Osteocyte (in vitro differentiated cells): ENCODE data around the gene OR52E4. TPM values are rescaled to one million over a fixed set of nuclear protein-coding genes. Genes with fewer than 3 reads are reported as not detected.

Experiments used
- DNase-seq: peaks from one replicate; pipeline ENCODE4 v3.0.0; 2021; ENCODE audit warnings: mixed read lengths; ENCODE audit not compliant: unreplicated experiment; ENCODE audit errors: extremely low spot score
- H3K27ac Mint-ChIP-seq: one replicate; pipeline ENCODE4 v1.8.0; 2021; ENCODE audit warnings: mild to moderate bottlenecking, mixed read lengths; ENCODE audit not compliant: unreplicated experiment
- H3K27me3 Mint-ChIP-seq: one replicate; pipeline ENCODE4 v1.8.0; 2021; ENCODE audit warnings: mixed read lengths; ENCODE audit not compliant: unreplicated experiment
- H3K36me3 Mint-ChIP-seq: one replicate; pipeline ENCODE4 v1.8.0; 2021; ENCODE audit warnings: mixed read lengths; ENCODE audit not compliant: unreplicated experiment
- H3K4me1 Mint-ChIP-seq: one replicate; pipeline ENCODE4 v1.8.0; 2021; ENCODE audit warnings: mixed read lengths; ENCODE audit not compliant: unreplicated experiment
- H3K4me3 Mint-ChIP-seq: one replicate; pipeline ENCODE4 v1.8.0; 2021; ENCODE audit warnings: mild to moderate bottlenecking, moderate library complexity, mixed read lengths; ENCODE audit not compliant: unreplicated experiment
- H3K9me3 Mint-ChIP-seq: one replicate; pipeline ENCODE4 v1.8.0; 2021; ENCODE audit warnings: mixed read lengths; ENCODE audit not compliant: unreplicated experiment
- total RNA-seq: library from RNA; stranded (reverse); gene quantifications from 2 replicates; pipeline ENCODE4 v1.2.1, GENCODE V29; 2021
- TF ChIP-seq, protein P1 (sequence below): fragments of 200-600 bp; sonication (generic); IDR thresholded peaks from 2 replicates; pipeline ENCODE4 v1.5.0; 2021; ENCODE audit warnings: antibody characterized with exemption, mild to moderate bottlenecking, moderate library complexity

Gene OR52E4
- total RNA-seq, 1 donor from 2014 or later, result not detected

DNA sequence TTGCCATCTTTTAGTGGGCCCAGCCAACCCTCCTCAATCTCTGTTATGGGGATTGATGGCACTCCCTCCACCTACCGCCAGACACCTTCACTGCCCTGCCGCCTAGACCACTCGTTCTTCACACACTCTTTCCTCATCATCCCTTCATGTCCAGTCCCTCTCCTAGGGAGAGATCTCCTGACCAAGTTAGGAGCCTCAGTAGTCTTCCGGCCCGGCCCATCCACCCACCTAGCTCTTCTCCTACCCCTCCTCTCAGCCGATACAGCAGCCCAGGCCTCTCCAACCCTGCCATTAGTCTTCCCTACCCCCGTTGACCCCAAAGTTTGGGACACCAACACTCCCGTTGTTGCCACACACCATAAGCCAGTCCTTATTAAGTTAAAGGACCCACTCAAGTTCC lies 50.6 kb downstream of the OR52E4 start:
- Mint-ChIP-seq H3K4me3 (no peak overlapping the region), H3K27me3 (no peaks in the 10 kb centered on the region), H3K4me1 (no peaks in the 10 kb centered on the region), H3K9me3 (peaks cover 60% of the 10 kb centered on the region), H3K36me3 (peaks cover 2% of the 10 kb centered on the region), H3K27ac (no peak overlapping the region)
- TF ChIP-seq, protein P1, sequence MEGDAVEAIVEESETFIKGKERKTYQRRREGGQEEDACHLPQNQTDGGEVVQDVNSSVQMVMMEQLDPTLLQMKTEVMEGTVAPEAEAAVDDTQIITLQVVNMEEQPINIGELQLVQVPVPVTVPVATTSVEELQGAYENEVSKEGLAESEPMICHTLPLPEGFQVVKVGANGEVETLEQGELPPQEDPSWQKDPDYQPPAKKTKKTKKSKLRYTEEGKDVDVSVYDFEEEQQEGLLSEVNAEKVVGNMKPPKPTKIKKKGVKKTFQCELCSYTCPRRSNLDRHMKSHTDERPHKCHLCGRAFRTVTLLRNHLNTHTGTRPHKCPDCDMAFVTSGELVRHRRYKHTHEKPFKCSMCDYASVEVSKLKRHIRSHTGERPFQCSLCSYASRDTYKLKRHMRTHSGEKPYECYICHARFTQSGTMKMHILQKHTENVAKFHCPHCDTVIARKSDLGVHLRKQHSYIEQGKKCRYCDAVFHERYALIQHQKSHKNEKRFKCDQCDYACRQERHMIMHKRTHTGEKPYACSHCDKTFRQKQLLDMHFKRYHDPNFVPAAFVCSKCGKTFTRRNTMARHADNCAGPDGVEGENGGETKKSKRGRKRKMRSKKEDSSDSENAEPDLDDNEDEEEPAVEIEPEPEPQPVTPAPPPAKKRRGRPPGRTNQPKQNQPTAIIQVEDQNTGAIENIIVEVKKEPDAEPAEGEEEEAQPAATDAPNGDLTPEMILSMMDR, result no peak
- no peak for DNase-seq

- DNase-seq, result no peak
- no peak overlapping the region for H3K27ac Mint-ChIP-seq
- H3K27me3 Mint-ChIP-seq, result no peaks in the 10 kb centered on the region
- peaks cover 2% of the 10 kb centered on the region for H3K36me3 Mint-ChIP-seq
- no peak overlapping the region for H3K4me3 Mint-ChIP-seq
- TF ChIP-seq, protein P1, result no peak
- H3K9me3 Mint-ChIP-seq, result peaks cover 70% of the 10 kb centered on the region
- H3K4me1 Mint-ChIP-seq, result no peaks in the 10 kb centered on the region
These were observed 52.2 kb downstream of the OR52E4 start for GRCh38 chr11:5932671-5933070.

GRCh38 chr11:5933116-5933515 lies 52.7 kb downstream of the OR52E4 start:
- Mint-ChIP-seq H3K36me3 (peaks cover 2% of the 10 kb centered on the region), H3K4me3 (no peak overlapping the region), H3K27me3 (no peaks in the 10 kb centered on the region), H3K4me1 (no peaks in the 10 kb centered on the region), H3K9me3 (peaks cover 74% of the 10 kb centered on the region), H3K27ac (no peak overlapping the region)
- TF ChIP-seq, protein P1, result no peak
- no peak for DNase-seq

Other genes with a start within 250 kb of the OR52E4 start
- 41.7 and 47.3 TPM in 2 replicates for gene TRIM5, start 195.6 kb upstream of the OR52E4 start, total RNA-seq
- gene TRIM22, start 190.8 kb upstream of the OR52E4 start, total RNA-seq, result 136 and 138 TPM in 2 replicates
- not detected in 2 replicates for gene OR56B1, start 144.2 kb upstream of the OR52E4 start, total RNA-seq
- not detected in 2 replicates for gene OR52N4, start 126.4 kb upstream of the OR52E4 start, total RNA-seq
- gene OR52N5, start 97.3 kb upstream of the OR52E4 start, total RNA-seq, result not detected in 2 replicates
- gene OR52N1, start 89.4 kb upstream of the OR52E4 start, total RNA-seq, result not detected in 2 replicates
- not detected in 2 replicates for gene OR52N2, start 71.7 kb upstream of the OR52E4 start, total RNA-seq
- gene OR52E6, start 38.7 kb upstream of the OR52E4 start, total RNA-seq, result not detected in 2 replicates
- not detected in 2 replicates for gene OR52E8, start 22.9 kb upstream of the OR52E4 start, total RNA-seq
- gene OR52E5, start 12.6 kb downstream of the OR52E4 start, total RNA-seq, result not detected in 2 replicates
- not detected in 2 replicates for gene OR56A3, start 61.6 kb downstream of the OR52E4 start, total RNA-seq
- not detected in 2 replicates for gene OR56A5, start 87.9 kb downstream of the OR52E4 start, total RNA-seq
- gene OR52L1, start 106.4 kb downstream of the OR52E4 start, total RNA-seq, result not detected in 2 replicates
- gene OR56A4, start 126.3 kb downstream of the OR52E4 start, total RNA-seq, result 0.08 and 0.10 TPM in 2 replicates
- not detected in 2 replicates for gene OR56A1, start 150.1 kb downstream of the OR52E4 start, total RNA-seq
- not detected in 2 replicates for gene OR56B4, start 227.1 kb downstream of the OR52E4 start, total RNA-seq